Activated gamma-delta T cell treated with Interleukin-2 at 50 U/mL for 16 hours (primary cell): Measurements from ENCODE around the gene CRTC3.
"Not testable (repeated sequence)": the region's sequence is repeated elsewhere in the genome, so short reads cannot be mapped to it uniquely, and the experiment has no call there.

Experiments used
- DNase-seq: peaks from one replicate; pipeline ENCODE4 v3.0.0-alpha.2; 2020

The CRTC3 gene

GRCh38 chr15:90633360-90633759 is 103.6 kb downstream of the CRTC3 start:
- DNase-seq: no peak

GRCh38 chr15:90636993-90637392 is 107.3 kb downstream of the CRTC3 start:
- DNase-seq: not testable (repeated sequence)

- DNase-seq: no peak
Observed at GRCh38 chr15:90637693-90638092, 108.0 kb downstream of the CRTC3 start.

- DNase-seq: no peak
Observed at GRCh38 chr15:90638201-90638691, 108.5 kb downstream of the CRTC3 start.

GRCh38 chr15:90638963-90639362 is 109.2 kb downstream of the CRTC3 start:
- DNase-seq: no peak

GRCh38 chr15:90640862-90641261 is 111.1 kb downstream of the CRTC3 start:
- DNase-seq: no peak

GRCh38 chr15:90641581-90642463 is 112.1 kb downstream of the CRTC3 start:
- DNase-seq: no peak

- no peak for DNase-seq
Observed at GRCh38 chr15:90642464-90643300, 113.0 kb downstream of the CRTC3 start.

- DNase-seq: no peak
Observed at GRCh38 chr15:90643301-90643632, 113.5 kb downstream of the CRTC3 start.

- no peak for DNase-seq
Observed at GRCh38 chr15:90644526-90644925, 114.8 kb downstream of the CRTC3 start.

GRCh38 chr15:90644952-90645725 is 115.4 kb downstream of the CRTC3 start:
- no peak for DNase-seq

- DNase-seq: no peak
Observed at GRCh38 chr15:90645873-90646575, 116.3 kb downstream of the CRTC3 start.

- no peak for DNase-seq
Observed at GRCh38 chr15:90646662-90647305, 117.1 kb downstream of the CRTC3 start.

- DNase-seq: no peak
Observed at GRCh38 chr15:90647326-90647725, 117.6 kb downstream of the CRTC3 start.

- DNase-seq: peak; percentile 60
Observed at GRCh38 chr15:90648137-90649070, 118.7 kb downstream of the CRTC3 start.

GRCh38 chr15:90650117-90650955 is 120.6 kb downstream of the CRTC3 start:
- no peak for DNase-seq

GRCh38 chr15:90650956-90651689 is 121.4 kb downstream of the CRTC3 start:
- DNase-seq: no peak

- DNase-seq: no peak
Observed at GRCh38 chr15:90654233-90655136, 124.8 kb downstream of the CRTC3 start.
